NB4 (cell line): Measurements from ENCODE around the gene OR56A5.

Experiments used
- MYC ChIP-seq: IDR thresholded peaks from 2 replicates; pipeline ENCODE4 v1.6.1; 2011; ENCODE audit warnings: low read depth, low read length
- POLR2A ChIP-seq: IDR thresholded peaks from 2 replicates; pipeline ENCODE4 v1.6.1; 2011; ENCODE audit warnings: mild to moderate bottlenecking; ENCODE audit not compliant: insufficient read length; ENCODE audit errors: extremely low read depth
- TF ChIP-seq, protein P1 (sequence below): IDR thresholded peaks from one replicate; pipeline ENCODE4 v1.5.1; 2012; ENCODE audit warnings: low read depth, low read length
- TF ChIP-seq, protein P2 (sequence below): IDR thresholded peaks from 2 replicates; pipeline ENCODE4 v1.6.1; 2011; ENCODE audit warnings: low read depth, low read length

DNA sequence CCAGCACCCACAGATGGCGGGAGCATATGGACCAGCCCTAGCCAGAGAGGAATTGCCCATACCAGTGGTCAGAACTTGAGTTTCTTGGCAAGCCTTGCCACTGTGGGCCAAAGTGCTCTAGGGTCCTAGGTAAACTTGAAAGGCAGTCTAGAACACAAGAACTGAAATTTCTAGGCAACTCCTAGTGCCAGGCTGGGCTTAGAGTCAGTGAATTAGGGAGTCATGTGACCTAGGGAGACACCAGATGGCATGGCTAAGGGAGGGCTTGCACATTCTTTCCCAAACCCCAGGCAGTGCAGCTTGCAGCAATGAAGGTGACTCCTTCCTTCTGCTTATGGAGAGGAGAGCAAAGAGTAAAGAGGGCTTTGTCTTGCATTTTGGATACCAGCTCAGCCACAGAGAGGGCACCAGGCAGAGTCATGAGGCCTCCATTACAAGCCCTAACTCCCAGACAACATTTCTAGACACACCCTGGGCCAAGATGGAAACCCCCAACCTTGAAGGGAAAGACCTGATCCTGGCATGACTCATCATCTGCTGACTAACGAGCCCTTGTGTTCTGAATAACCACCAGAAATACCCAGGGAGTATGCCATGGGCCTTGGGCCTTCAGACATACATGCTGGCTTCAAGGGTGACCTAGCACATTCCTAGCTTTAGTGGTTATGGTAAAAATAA lies 45.4 kb downstream of the OR56A5 start:
- TF ChIP-seq, protein P1, sequence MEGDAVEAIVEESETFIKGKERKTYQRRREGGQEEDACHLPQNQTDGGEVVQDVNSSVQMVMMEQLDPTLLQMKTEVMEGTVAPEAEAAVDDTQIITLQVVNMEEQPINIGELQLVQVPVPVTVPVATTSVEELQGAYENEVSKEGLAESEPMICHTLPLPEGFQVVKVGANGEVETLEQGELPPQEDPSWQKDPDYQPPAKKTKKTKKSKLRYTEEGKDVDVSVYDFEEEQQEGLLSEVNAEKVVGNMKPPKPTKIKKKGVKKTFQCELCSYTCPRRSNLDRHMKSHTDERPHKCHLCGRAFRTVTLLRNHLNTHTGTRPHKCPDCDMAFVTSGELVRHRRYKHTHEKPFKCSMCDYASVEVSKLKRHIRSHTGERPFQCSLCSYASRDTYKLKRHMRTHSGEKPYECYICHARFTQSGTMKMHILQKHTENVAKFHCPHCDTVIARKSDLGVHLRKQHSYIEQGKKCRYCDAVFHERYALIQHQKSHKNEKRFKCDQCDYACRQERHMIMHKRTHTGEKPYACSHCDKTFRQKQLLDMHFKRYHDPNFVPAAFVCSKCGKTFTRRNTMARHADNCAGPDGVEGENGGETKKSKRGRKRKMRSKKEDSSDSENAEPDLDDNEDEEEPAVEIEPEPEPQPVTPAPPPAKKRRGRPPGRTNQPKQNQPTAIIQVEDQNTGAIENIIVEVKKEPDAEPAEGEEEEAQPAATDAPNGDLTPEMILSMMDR, result no peak
- TF ChIP-seq POLR2A (no peak), MYC (no peak)
- TF ChIP-seq, protein P2, sequence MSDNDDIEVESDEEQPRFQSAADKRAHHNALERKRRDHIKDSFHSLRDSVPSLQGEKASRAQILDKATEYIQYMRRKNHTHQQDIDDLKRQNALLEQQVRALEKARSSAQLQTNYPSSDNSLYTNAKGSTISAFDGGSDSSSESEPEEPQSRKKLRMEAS, result no peak
